Measurements from ENCODE around the gene GLB1L2. TPM values are rescaled to one million over a fixed set of nuclear protein-coding genes. Genes with fewer than 3 reads are reported as not detected.

GLB1L2 gene
- total and polyA plus RNA-seq, 3 donors from 2014 or later = 18.5 to 29.9 (median 29.1) TPM

GRCh38 chr11:134416726-134417125 is 84.9 kb downstream of the GLB1L2 start:
- H3K36me3 ChIP-seq (ENCODE audit: low read depth, missing control alignments) = no peaks in the 10 kb centered on the region

GRCh38 chr11:134417871-134418840 is 86.4 kb downstream of the GLB1L2 start:
- 48 to 58% methylated on average over 14 of the region's 14 CpGs for WGBS, 2 donors
- H3K9me3 ChIP-seq = no peaks in the 10 kb centered on the region
- no peaks in the 10 kb centered on the region for H3K27me3 ChIP-seq
- no peaks in the 10 kb centered on the region for H3K36me3 ChIP-seq (ENCODE audit: low read depth, missing control alignments)
- DNase-seq = peak; percentile 25
- TF ChIP-seq, protein P1, sequence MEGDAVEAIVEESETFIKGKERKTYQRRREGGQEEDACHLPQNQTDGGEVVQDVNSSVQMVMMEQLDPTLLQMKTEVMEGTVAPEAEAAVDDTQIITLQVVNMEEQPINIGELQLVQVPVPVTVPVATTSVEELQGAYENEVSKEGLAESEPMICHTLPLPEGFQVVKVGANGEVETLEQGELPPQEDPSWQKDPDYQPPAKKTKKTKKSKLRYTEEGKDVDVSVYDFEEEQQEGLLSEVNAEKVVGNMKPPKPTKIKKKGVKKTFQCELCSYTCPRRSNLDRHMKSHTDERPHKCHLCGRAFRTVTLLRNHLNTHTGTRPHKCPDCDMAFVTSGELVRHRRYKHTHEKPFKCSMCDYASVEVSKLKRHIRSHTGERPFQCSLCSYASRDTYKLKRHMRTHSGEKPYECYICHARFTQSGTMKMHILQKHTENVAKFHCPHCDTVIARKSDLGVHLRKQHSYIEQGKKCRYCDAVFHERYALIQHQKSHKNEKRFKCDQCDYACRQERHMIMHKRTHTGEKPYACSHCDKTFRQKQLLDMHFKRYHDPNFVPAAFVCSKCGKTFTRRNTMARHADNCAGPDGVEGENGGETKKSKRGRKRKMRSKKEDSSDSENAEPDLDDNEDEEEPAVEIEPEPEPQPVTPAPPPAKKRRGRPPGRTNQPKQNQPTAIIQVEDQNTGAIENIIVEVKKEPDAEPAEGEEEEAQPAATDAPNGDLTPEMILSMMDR (IDR thresholded peaks at IDR 0.05) = no peak
- no peak for TF ChIP-seq POLR2A (IDR thresholded peaks at IDR 0.05)
- intact Hi-C loops (cut with DNase I; ENCODE audit: low total_unique reads) = no loop called here
- no peak overlapping the region for H3K4me3 ChIP-seq
- H3K27ac ChIP-seq = no peak overlapping the region
- no peaks in the 10 kb centered on the region for H3K4me1 ChIP-seq

More at GRCh38 chr11:134416726-134417125, 84.9 kb downstream of the GLB1L2 start:
- intact Hi-C loops (cut with DNase I; ENCODE audit: low total_unique reads) = no loop called here
- no peak for DNase-seq
- Histone ChIP-seq H3K4me1 (peaks cover 3% of the 10 kb centered on the region), H3K27ac (no peak overlapping the region), H3K4me3 (no peak overlapping the region), H3K27me3 (no peaks in the 10 kb centered on the region), H3K9me3 (no peaks in the 10 kb centered on the region)
- TF ChIP-seq, protein P1 (IDR thresholded peaks at IDR 0.05) = no peak
- TF ChIP-seq POLR2A (IDR thresholded peaks at IDR 0.05) = no peak
- 66 to 77% methylated on average over 10 of the region's 10 CpGs for WGBS, 2 donors

GRCh38 chr11:134423106-134423505 is 91.3 kb downstream of the GLB1L2 start:
- TF ChIP-seq, protein P1 (IDR thresholded peaks at IDR 0.05) = no peak
- TF ChIP-seq POLR2A (IDR thresholded peaks at IDR 0.05) = no peak
- intact Hi-C loops (cut with DNase I; ENCODE audit: low total_unique reads) = no loop called here
- no peaks in the 10 kb centered on the region for H3K27me3 ChIP-seq
- no peak overlapping the region for H3K4me3 ChIP-seq
- DNase-seq = no peak
- no peak overlapping the region for H3K27ac ChIP-seq
- H3K4me1 ChIP-seq = no peaks in the 10 kb centered on the region
- 85 to 90% methylated on average over 10 of the region's 10 CpGs for WGBS, 2 donors
- no peaks in the 10 kb centered on the region for H3K36me3 ChIP-seq (ENCODE audit: low read depth, missing control alignments)
- H3K9me3 ChIP-seq = no peaks in the 10 kb centered on the region

- intact Hi-C loops (cut with DNase I; ENCODE audit: low total_unique reads) = no loop called here
- H3K36me3 ChIP-seq (ENCODE audit: low read depth, missing control alignments) = no peaks in the 10 kb centered on the region
- TF ChIP-seq, protein P1 (IDR thresholded peaks at IDR 0.05) = no peak
- TF ChIP-seq POLR2A (IDR thresholded peaks at IDR 0.05) = no peak
- WGBS, 2 donors = 56 to 68% methylated on average over 2 of the region's 2 CpGs
- H3K4me1 ChIP-seq = no peaks in the 10 kb centered on the region
- no peak overlapping the region for H3K4me3 ChIP-seq
- no peaks in the 10 kb centered on the region for H3K9me3 ChIP-seq
- DNase-seq = no peak
- no peaks in the 10 kb centered on the region for H3K27me3 ChIP-seq
- no peak overlapping the region for H3K27ac ChIP-seq
Observed at GRCh38 chr11:134425413-134425812, 93.6 kb downstream of the GLB1L2 start.

Other genes with a start within 250 kb of the GLB1L2 start
- gene NCAPD3, start 108.0 kb upstream of the GLB1L2 start, total RNA-seq = 10 to 100 TPM; 69.3 to 82.9 TPM
- 30.8 TPM for gene NCAPD3, start 108.0 kb upstream of the GLB1L2 start, polyA plus RNA-seq (ENCODE audit: insufficient read depth, low read depth, low replicate concordance)
- gene VPS26B, start 107.3 kb upstream of the GLB1L2 start, total RNA-seq = 10 to 100 TPM; 74.0 to 84.1 TPM
- gene VPS26B, start 107.3 kb upstream of the GLB1L2 start, polyA plus RNA-seq (ENCODE audit: insufficient read depth, low read depth, low replicate concordance) = 54.2 TPM
- gene THYN1, start 78.6 kb upstream of the GLB1L2 start, total RNA-seq = 10 to 100 TPM; 85.0 to 86.9 TPM
- 94.0 TPM for gene THYN1, start 78.6 kb upstream of the GLB1L2 start, polyA plus RNA-seq (ENCODE audit: insufficient read depth, low read depth, low replicate concordance)
- gene ACAD8, start 78.4 kb upstream of the GLB1L2 start, total RNA-seq = 10 to 100 TPM; 35.1 to 47.9 TPM
- gene ACAD8, start 78.4 kb upstream of the GLB1L2 start, polyA plus RNA-seq (ENCODE audit: insufficient read depth, low read depth, low replicate concordance) = 27.4 TPM
- gene GLB1L3, start 55.6 kb upstream of the GLB1L2 start, total RNA-seq = 10 to 100 TPM; 15.6 to 21.3 TPM
- 13.2 TPM for gene GLB1L3, start 55.6 kb upstream of the GLB1L2 start, polyA plus RNA-seq (ENCODE audit: insufficient read depth, low read depth, low replicate concordance)
- gene B3GAT1, start 80.3 kb downstream of the GLB1L2 start, total RNA-seq = 1 to 10 TPM; 3.0 to 4.3 TPM
- 2.7 TPM for gene B3GAT1, start 80.3 kb downstream of the GLB1L2 start, polyA plus RNA-seq (ENCODE audit: insufficient read depth, low read depth, low replicate concordance)

All from testis (tissue), 3 donors.